GM19468 (cell line): ENCODE data around the gene ARHGAP19.

Source experiments
- ATAC-seq: cut with Tn5 transposase; IDR thresholded peaks from one replicate; pipeline ENCODE4 v1.9.1; 2021; ENCODE audit warnings: mild to moderate bottlenecking, moderate library complexity, moderate number of reproducible peaks; ENCODE audit not compliant: unreplicated experiment; ENCODE audit errors: extremely low read depth

ARHGAP19 gene

GRCh38 chr10:97203220-97203619 lies 89.2 kb downstream of the ARHGAP19 start:
- no peak for ATAC-seq

- no peak for ATAC-seq
Measured at GRCh38 chr10:97200616-97201015, 91.8 kb downstream of the ARHGAP19 start.

GRCh38 chr10:97199152-97199551 lies 93.3 kb downstream of the ARHGAP19 start:
- ATAC-seq, result no peak

- ATAC-seq, result no peak
Measured at GRCh38 chr10:97197030-97197500, 95.4 kb downstream of the ARHGAP19 start.

- ATAC-seq, result no peak
Measured at GRCh38 chr10:97196223-97197029, 96.0 kb downstream of the ARHGAP19 start.

GRCh38 chr10:97195706-97196222 lies 96.7 kb downstream of the ARHGAP19 start:
- ATAC-seq, result no peak

- ATAC-seq, result no peak
Measured at GRCh38 chr10:97192952-97193435, 99.4 kb downstream of the ARHGAP19 start.

GRCh38 chr10:97190450-97190849 lies 102.0 kb downstream of the ARHGAP19 start:
- ATAC-seq, result no peak

GRCh38 chr10:97188261-97188711 lies 104.2 kb downstream of the ARHGAP19 start:
- ATAC-seq, result no peak

GRCh38 chr10:97186911-97187310 lies 105.5 kb downstream of the ARHGAP19 start:
- no peak for ATAC-seq

GRCh38 chr10:97185326-97186058 lies 106.9 kb downstream of the ARHGAP19 start, which contains the start of gene SLIT1:
Gene SLIT1, minus strand, starts transcription at chr10:97185959. Its CDS starts 285 bp downstream, at chr10:97185674.
- ATAC-seq, result no peak

GRCh38 chr10:97184971-97185325 lies 107.5 kb downstream of the ARHGAP19 start:
- ATAC-seq, result no peak

- ATAC-seq, result no peak
Measured at GRCh38 chr10:97183314-97183713, 109.1 kb downstream of the ARHGAP19 start.

GRCh38 chr10:97182288-97182990 lies 110.0 kb downstream of the ARHGAP19 start:
- ATAC-seq, result no peak

- no peak for ATAC-seq
Measured at GRCh38 chr10:97180986-97181385, 111.5 kb downstream of the ARHGAP19 start.

- no peak for ATAC-seq
Measured at GRCh38 chr10:97180363-97180755, 112.1 kb downstream of the ARHGAP19 start.

- no peak for ATAC-seq
Measured at GRCh38 chr10:97179731-97180362, 112.6 kb downstream of the ARHGAP19 start.

- ATAC-seq, result no peak
Measured at GRCh38 chr10:97179311-97179710, 113.1 kb downstream of the ARHGAP19 start.

GRCh38 chr10:97178074-97178473 lies 114.4 kb downstream of the ARHGAP19 start:
- ATAC-seq, result no peak

GRCh38 chr10:97176226-97176625 lies 116.2 kb downstream of the ARHGAP19 start:
- ATAC-seq, result no peak
